Activated T-cell treated with anti-CD3 and anti-CD28 coated beads, Interleukin-2, amount 50 U/mL, for 4 hours (primary cell): Measurements from ENCODE around the gene FBXO9. TPM values are rescaled to one million over a fixed set of nuclear protein-coding genes. Genes with fewer than 3 reads are reported as not detected.

Source experiments
- ATAC-seq, 2 donors: fragments of 200-7000 bp; cut with Tn5 transposase; one replicate each; pipeline ENCODE4 v1.10.0; 2021
- DNase-seq: peaks from one replicate; pipeline ENCODE4 v3.0.0-alpha.2; 2020
- H3K27me3 Mint-ChIP-seq: one replicate; pipeline ENCODE4 v1.8.0; 2021; ENCODE audit warnings: low read depth, mixed read lengths
- H3K36me3 Mint-ChIP-seq: one replicate; pipeline ENCODE4 v1.8.0; 2022; ENCODE audit warnings: mixed read lengths; ENCODE audit not compliant: insufficient read depth
- H3K4me1 Mint-ChIP-seq: one replicate; pipeline ENCODE4 v1.8.0; 2021; ENCODE audit warnings: low read depth, mixed read lengths
- H3K4me3 Mint-ChIP-seq: one replicate; pipeline ENCODE4 v1.8.0; 2021; ENCODE audit warnings: mild to moderate bottlenecking, moderate library complexity, mixed read lengths
- H3K9me3 Mint-ChIP-seq: one replicate; pipeline ENCODE4 v1.8.0; 2021; ENCODE audit warnings: mixed read lengths
- total RNA-seq, 3 donors: library from RNA; stranded (reverse); gene quantifications; one replicate each; pipeline ENCODE4 v1.2.1, GENCODE V29; 2021

FBXO9 gene
- total RNA-seq, 3 donors from 2014 or later = 46.6 to 49.2 (median 49.0) TPM

GRCh38 chr6:53090576-53090975 lies 25.4 kb downstream of the FBXO9 start:
- H3K9me3 Mint-ChIP-seq = no peaks in the 10 kb centered on the region
- H3K4me3 Mint-ChIP-seq = no peak overlapping the region
- DNase-seq = no peak
- no peaks in the 10 kb centered on the region for H3K4me1 Mint-ChIP-seq
- ATAC-seq = no peak
- peaks cover 43% of the 10 kb centered on the region for H3K36me3 Mint-ChIP-seq
- H3K27me3 Mint-ChIP-seq = no peaks in the 10 kb centered on the region

GRCh38 chr6:53095270-53095669 lies 30.1 kb downstream of the FBXO9 start:
- DNase-seq (no peak), ATAC-seq (no peak)
- no peak overlapping the region for H3K4me3 Mint-ChIP-seq
- no peaks in the 10 kb centered on the region for H3K9me3 Mint-ChIP-seq
- no peaks in the 10 kb centered on the region for H3K27me3 Mint-ChIP-seq
- H3K4me1 Mint-ChIP-seq = no peaks in the 10 kb centered on the region
- peaks cover 49% of the 10 kb centered on the region for H3K36me3 Mint-ChIP-seq

- no peaks in the 10 kb centered on the region for H3K27me3 Mint-ChIP-seq
- no peak for DNase-seq
- H3K9me3 Mint-ChIP-seq = no peaks in the 10 kb centered on the region
- peaks cover 46% of the 10 kb centered on the region for H3K36me3 Mint-ChIP-seq
- no peak overlapping the region for H3K4me3 Mint-ChIP-seq
- no peak for ATAC-seq
- H3K4me1 Mint-ChIP-seq = no peaks in the 10 kb centered on the region
Observed at GRCh38 chr6:53095716-53096115, 30.5 kb downstream of the FBXO9 start.

- no peaks in the 10 kb centered on the region for H3K4me1 Mint-ChIP-seq
Observed at GRCh38 chr6:53100561-53100960, 35.4 kb downstream of the FBXO9 start.

GRCh38 chr6:53101006-53101405 lies 35.8 kb downstream of the FBXO9 start:
- H3K4me1 Mint-ChIP-seq = no peaks in the 10 kb centered on the region
- peaks cover 19% of the 10 kb centered on the region for H3K36me3 Mint-ChIP-seq
- ATAC-seq (no peak), DNase-seq (no peak)
- H3K4me3 Mint-ChIP-seq = no peak overlapping the region
- H3K9me3 Mint-ChIP-seq = no peaks in the 10 kb centered on the region
- no peaks in the 10 kb centered on the region for H3K27me3 Mint-ChIP-seq

More at GRCh38 chr6:53100561-53100960, 35.4 kb downstream of the FBXO9 start:
- DNase-seq (no peak), ATAC-seq (no peak)
- H3K9me3 Mint-ChIP-seq = no peaks in the 10 kb centered on the region
- H3K36me3 Mint-ChIP-seq = peaks cover 23% of the 10 kb centered on the region
- no peak overlapping the region for H3K4me3 Mint-ChIP-seq
- H3K27me3 Mint-ChIP-seq = no peaks in the 10 kb centered on the region

GRCh38 chr6:53103993-53104675 lies 38.9 kb downstream of the FBXO9 start:
- Mint-ChIP-seq H3K36me3 (peaks cover 8% of the 10 kb centered on the region), H3K9me3 (no peaks in the 10 kb centered on the region), H3K27me3 (no peaks in the 10 kb centered on the region), H3K4me3 (no peak overlapping the region), H3K4me1 (no peaks in the 10 kb centered on the region)
- ATAC-seq = no peak
- DNase-seq = no peak

- Mint-ChIP-seq H3K4me3 (no peak overlapping the region), H3K4me1 (no peaks in the 10 kb centered on the region), H3K36me3 (peaks cover 8% of the 10 kb centered on the region), H3K9me3 (no peaks in the 10 kb centered on the region), H3K27me3 (no peaks in the 10 kb centered on the region)
- DNase-seq (no peak), ATAC-seq (no peak)
Observed at GRCh38 chr6:53104916-53105315, 39.7 kb downstream of the FBXO9 start.

- Mint-ChIP-seq H3K27me3 (no peaks in the 10 kb centered on the region), H3K4me3 (no peak overlapping the region), H3K4me1 (no peaks in the 10 kb centered on the region), H3K9me3 (no peaks in the 10 kb centered on the region), H3K36me3 (peaks cover 1% of the 10 kb centered on the region)
- ATAC-seq (no peak), DNase-seq (no peak)
Observed at GRCh38 chr6:53107091-53107490, 41.9 kb downstream of the FBXO9 start.

- Mint-ChIP-seq H3K4me3 (no peak overlapping the region), H3K4me1 (peaks cover 10% of the 10 kb centered on the region), H3K27me3 (no peaks in the 10 kb centered on the region), H3K9me3 (no peaks in the 10 kb centered on the region), H3K36me3 (no peaks in the 10 kb centered on the region)
- ATAC-seq (no peak), DNase-seq (no peak)
Observed at GRCh38 chr6:53109612-53110011, 44.4 kb downstream of the FBXO9 start.

- Mint-ChIP-seq H3K4me3 (no peak overlapping the region), H3K4me1 (peaks cover 10% of the 10 kb centered on the region), H3K27me3 (no peaks in the 10 kb centered on the region), H3K36me3 (no peaks in the 10 kb centered on the region), H3K9me3 (peaks cover 7% of the 10 kb centered on the region)
- DNase-seq = no peak
- no peak for ATAC-seq
Observed at GRCh38 chr6:53111865-53112264, 46.7 kb downstream of the FBXO9 start.

- Mint-ChIP-seq H3K4me1 (peaks cover 10% of the 10 kb centered on the region), H3K4me3 (no peak overlapping the region), H3K27me3 (no peaks in the 10 kb centered on the region), H3K9me3 (peaks cover 7% of the 10 kb centered on the region), H3K36me3 (no peaks in the 10 kb centered on the region)
- no peak for ATAC-seq
- DNase-seq = no peak
Observed at GRCh38 chr6:53112404-53112803, 47.2 kb downstream of the FBXO9 start.

GRCh38 chr6:53112871-53113270 lies 47.7 kb downstream of the FBXO9 start:
- no peak for DNase-seq
- no peak for ATAC-seq
- Mint-ChIP-seq H3K4me3 (no peak overlapping the region), H3K9me3 (peaks cover 7% of the 10 kb centered on the region), H3K36me3 (no peaks in the 10 kb centered on the region), H3K4me1 (peaks cover 10% of the 10 kb centered on the region), H3K27me3 (no peaks in the 10 kb centered on the region)

GRCh38 chr6:53113742-53114141 lies 48.5 kb downstream of the FBXO9 start:
- no peaks in the 10 kb centered on the region for H3K27me3 Mint-ChIP-seq
- no peak overlapping the region for H3K4me3 Mint-ChIP-seq
- H3K9me3 Mint-ChIP-seq = peaks cover 7% of the 10 kb centered on the region
- DNase-seq = no peak
- no peak for ATAC-seq
- H3K36me3 Mint-ChIP-seq = no peaks in the 10 kb centered on the region
- H3K4me1 Mint-ChIP-seq = peaks cover 10% of the 10 kb centered on the region

- Mint-ChIP-seq H3K4me1 (peaks cover 10% of the 10 kb centered on the region), H3K27me3 (no peaks in the 10 kb centered on the region), H3K9me3 (peaks cover 7% of the 10 kb centered on the region), H3K4me3 (no peak overlapping the region), H3K36me3 (no peaks in the 10 kb centered on the region)
- DNase-seq (no peak), ATAC-seq (no peak)
Observed at GRCh38 chr6:53115113-53115512, 49.9 kb downstream of the FBXO9 start.

GRCh38 chr6:53115741-53116140 lies 50.5 kb downstream of the FBXO9 start:
- Mint-ChIP-seq H3K27me3 (no peaks in the 10 kb centered on the region), H3K4me1 (peaks cover 10% of the 10 kb centered on the region), H3K9me3 (peaks cover 7% of the 10 kb centered on the region), H3K36me3 (no peaks in the 10 kb centered on the region), H3K4me3 (no peak overlapping the region)
- DNase-seq (no peak), ATAC-seq (no peak)
